B cell (primary cell): Measurements from ENCODE around the gene ZNF445. TPM values are rescaled to one million over a fixed set of nuclear protein-coding genes. Genes with fewer than 3 reads are reported as not detected.

Experiments used
- ATAC-seq: fragments of 200-7000 bp; cut with Tn5 transposase; one replicate; pipeline ENCODE4 v1.10.0; 2021; ENCODE audit warnings: low read depth, mild to moderate bottlenecking, moderate number of reproducible peaks, moderate library complexity
- CTCF ChIA-PET: fragments of 350-600 bp; sonication (Branson Sonifier 250); formaldehyde crosslinking; loops from one replicate; lab custom pipeline; 2021; ENCODE audit warnings: antibody characterized with exemption, inconsistent platforms; lab: Charles Lee
- POLR2A ChIA-PET: fragments of 350-600 bp; sonication (Branson Sonifier 250); formaldehyde crosslinking; loops from one replicate; lab custom pipeline; 2021; ENCODE audit warnings: antibody characterized with exemption; lab: Charles Lee
- DNase-seq: peaks from one replicate; pipeline ENCODE4 v3.0.0; 2013
- H2AFZ ChIP-seq: 2 replicates; pipeline ENCODE4 v1.6.1; 2012; ENCODE audit warnings: mild to moderate bottlenecking, low read depth, low read length; ENCODE audit not compliant: insufficient read depth, poor library complexity, severe bottlenecking
- H3K27ac ChIP-seq, 2 donors: 1 replicate in 1 of 2; 2 replicates in 1 of 2; pipeline ENCODE4 v1.5.1; 2012 to 2013; ENCODE audit warnings: low read length in 2 of 2, mild to moderate bottlenecking in 2 of 2, moderate library complexity in 1 of 2
- H3K27me3 ChIP-seq, 4 experiments: fragments of 200-600 bp in 1 of 4; sonication (generic) in 1 of 4; replicated peaks in 1 of 4; 1 replicate in 2 of 4; 2 replicates in 2 of 4; pipeline versions ENCODE4 v1.6.1 to v1.7.0; 2013 to 2016; ENCODE audit warnings: low read length in 3 of 4, mild to moderate bottlenecking in 2 of 4, mixed read lengths in 1 of 4, moderate library complexity in 1 of 4; ENCODE audit not compliant: insufficient read depth in 4 of 4, control insufficient read depth in 3 of 4; ENCODE audit errors: control extremely low read depth in 1 of 4
- H3K36me3 ChIP-seq, 2 experiments: replicated peaks in 1 of 2; 1 replicate in 1 of 2; 2 replicates in 1 of 2; pipeline versions ENCODE4 v1.6.1 to v1.7.1; 2013; ENCODE audit warnings: low read length in 1 of 2; ENCODE audit not compliant: insufficient read depth in 2 of 2, control insufficient read depth in 1 of 2; ENCODE audit errors: control extremely low read depth in 1 of 2, extremely low read depth in 1 of 2
- H3K4me1 ChIP-seq, 2 donors: fragments of 200-600 bp in 1 of 2; sonication (generic) in 1 of 2; 1 replicate in 1 of 2; 2 replicates in 1 of 2; pipeline versions ENCODE4 v1.5.1 to v1.6.1; 2013 to 2017; ENCODE audit warnings: low read length in 2 of 2; ENCODE audit not compliant: control insufficient read depth in 2 of 2, insufficient read depth in 2 of 2
- H3K4me2 ChIP-seq: replicated peaks from 2 replicates; pipeline ENCODE3; 2012; ENCODE audit warnings: mild to moderate bottlenecking, low read depth, low read length; ENCODE audit not compliant: poor library complexity, severe bottlenecking
- H3K4me3 ChIP-seq, 5 experiments: fragments of 200-600 bp in 1 of 5; sonication (generic) in 1 of 5; 1 replicate in 3 of 5; 2 replicates in 2 of 5; pipeline versions ENCODE4 v1.5.1 to v1.7.0; 2011 to 2016; ENCODE audit warnings: low read length in 4 of 5, mild to moderate bottlenecking in 4 of 5, low read depth in 2 of 5, control low read depth in 1 of 5, moderate library complexity in 1 of 5; ENCODE audit not compliant: insufficient read depth in 1 of 5; ENCODE audit errors: control extremely low read depth in 1 of 5, extremely low read depth in 1 of 5
- H3K79me2 ChIP-seq: fragments of 200-600 bp; sonication (generic); one replicate; pipeline ENCODE4 v1.6.0; 2016; ENCODE audit warnings: low read length; ENCODE audit not compliant: control insufficient read depth, insufficient read depth
- H3K9ac ChIP-seq: fragments of 200-600 bp; sonication (generic); 2 replicates; pipeline ENCODE4 v1.6.1; 2017; ENCODE audit warnings: mild to moderate bottlenecking, low read length, moderate library complexity
- H3K9me3 ChIP-seq, 3 donors: one replicate each; pipeline versions ENCODE4 v1.6.1 to v1.7.1; 2013; ENCODE audit warnings: low read length in 2 of 3; ENCODE audit not compliant: control insufficient read depth in 2 of 3, insufficient read depth in 1 of 3; ENCODE audit errors: control extremely low read depth in 1 of 3
- H4K20me1 ChIP-seq: 2 replicates; pipeline ENCODE4 v1.6.0; 2012; ENCODE audit warnings: mild to moderate bottlenecking, low read length; ENCODE audit not compliant: insufficient read depth, control insufficient read depth, poor library complexity, severe bottlenecking
- H3K27ac Mint-ChIP-seq: one replicate; pipeline ENCODE4 v1.8.0; 2021; ENCODE audit warnings: mixed read lengths
- H3K27me3 Mint-ChIP-seq: one replicate; pipeline ENCODE4 v1.8.0; 2021; ENCODE audit warnings: mixed read lengths
- H3K4me1 Mint-ChIP-seq: one replicate; pipeline ENCODE4 v1.8.0; 2021; ENCODE audit warnings: mixed read lengths
- H3K4me3 Mint-ChIP-seq: one replicate; pipeline ENCODE4 v1.8.0; 2021; ENCODE audit warnings: mixed read lengths
- H3K9me3 Mint-ChIP-seq: one replicate; pipeline ENCODE4 v1.8.0; 2022; ENCODE audit warnings: mixed read lengths; ENCODE audit not compliant: insufficient read depth
- EZH2 ChIP-seq: IDR thresholded peaks from 2 replicates; pipeline ENCODE4 v1.6.1; 2012; ENCODE audit warnings: borderline replicate concordance, low read depth, mild to moderate bottlenecking, moderate library complexity, low read length; ENCODE audit not compliant: insufficient read depth, poor library complexity, severe bottlenecking
- WGBS: methylation state at CpG from one replicate; pipeline ENCODE4 v1.1.5; 2013; ENCODE audit warnings: missing lambda C conversion rate; ENCODE audit not compliant: insufficient coverage; 5-methylcytosine and 5-hydroxymethylcytosine counted together
- intact Hi-C: fragments of 100-400 bp; cut with micrococcal nuclease; formaldehyde crosslinking; loops from one replicate; pipeline ENCODE4 v1.10.0; 2022
- polyA plus RNA-seq: library from polyadenylated mRNA; depleted of rRNA; stranded (reverse); fragments of >200 nt; gene quantifications from 2 replicates; pipeline ENCODE4 v1.2.3, GENCODE V29; 2012
- total RNA-seq, 2 donors: library from RNA; stranded (reverse); fragments of 120-200 nt in 1 of 2; gene quantifications; 1 replicate in 1 of 2; 2 replicates in 1 of 2; pipeline versions ENCODE4 v1.2.3 to v1.2.4, GENCODE V29; 2013 to 2022
- TF ChIP-seq, protein P1 (sequence below): fragments of 200-600 bp; IDR thresholded peaks from one replicate; pipeline ENCODE4 v1.8.0; 2022; ENCODE audit warnings: antibody characterized with exemption, mild to moderate bottlenecking

The ZNF445 gene
- total and polyA plus RNA-seq, 2 donors (not counting 1 experiment from before 2014, with no cell fraction given): 2.6 to 29.7 TPM

DNA sequence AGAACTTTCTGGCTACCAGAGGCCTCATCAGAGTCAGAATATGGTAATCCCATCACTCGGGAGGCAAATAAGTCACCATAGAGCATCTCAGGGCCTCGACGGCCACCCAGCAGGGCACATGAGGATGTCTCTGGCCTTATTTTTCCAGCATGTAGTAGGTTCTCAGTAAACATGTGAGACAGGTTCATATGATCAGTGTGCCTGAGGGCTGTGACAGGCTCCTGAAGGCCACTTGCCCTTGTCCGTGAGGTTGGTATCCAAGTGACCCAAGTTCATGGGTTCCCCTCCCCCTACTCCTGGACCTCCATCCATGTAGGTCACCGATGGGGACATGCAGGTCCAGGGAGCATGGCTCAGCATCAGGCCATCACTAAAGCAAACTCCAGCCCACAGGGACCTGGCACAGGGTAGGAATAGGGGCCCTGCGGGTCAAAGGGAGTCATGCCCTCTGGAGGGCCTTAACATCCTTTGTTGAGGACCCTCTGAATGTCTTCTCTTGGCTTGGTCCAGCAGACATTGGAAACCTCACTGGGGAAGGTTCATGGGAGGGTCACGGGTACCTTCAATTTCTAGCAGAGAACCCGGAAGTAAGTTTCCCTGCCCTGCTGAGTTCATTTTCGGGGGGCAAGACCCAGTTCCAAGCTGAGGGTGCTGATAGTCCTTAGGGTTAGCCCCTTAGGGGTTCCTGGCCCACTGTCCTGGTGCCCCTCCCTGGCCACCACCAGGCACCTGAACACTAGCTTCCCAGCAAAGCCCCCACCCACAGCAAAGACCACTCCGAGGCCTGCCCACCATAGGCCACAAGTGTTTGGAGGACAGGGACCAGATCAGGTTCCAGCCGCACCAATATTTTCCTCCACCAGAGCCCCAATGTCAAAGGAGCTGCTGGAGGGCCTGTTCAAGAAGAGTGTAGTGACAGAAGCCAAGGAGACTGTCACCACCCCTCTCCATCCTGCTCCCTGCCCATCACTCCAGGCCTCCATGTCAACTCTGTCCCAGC lies 61.1 kb downstream of the ZNF445 start:
- H3K4me3 ChIP-seq: no peak overlapping the region
- H3K9me3 ChIP-seq: peaks cover 0 to 8% (median 0%) of the 10 kb centered on the region in 3 donors
- no peaks in the 10 kb centered on the region for H3K79me2 ChIP-seq
- no peak for DNase-seq
- no peaks in the 10 kb centered on the region for H3K9me3 Mint-ChIP-seq
- H2AFZ ChIP-seq: no peak overlapping the region
- no peaks in the 10 kb centered on the region for H3K4me1 ChIP-seq
- no peaks in the 10 kb centered on the region for H3K27me3 Mint-ChIP-seq
- no peak overlapping the region for H3K27ac ChIP-seq
- no peaks in the 10 kb centered on the region for H3K36me3 ChIP-seq
- no peak overlapping the region for H3K4me2 ChIP-seq
- H3K27ac Mint-ChIP-seq: no peak overlapping the region
- WGBS: 93% methylated on average over 9 of the region's 11 CpGs
- no peaks in the 10 kb centered on the region for H3K4me1 Mint-ChIP-seq
- ChIA-PET CTCF (interaction anchor here (1.0 kb wide), 1 partner anchor 92 kb away, joined by 4 read pairs; no protein-coding TSS in a partner anchor), POLR2A (no interaction called here)
- no peak overlapping the region for H3K9ac ChIP-seq
- H4K20me1 ChIP-seq: no peaks in the 10 kb centered on the region
- intact Hi-C loops: no loop called here
- H3K27me3 ChIP-seq: no peaks in the 10 kb centered on the region
- TF ChIP-seq, protein P1, sequence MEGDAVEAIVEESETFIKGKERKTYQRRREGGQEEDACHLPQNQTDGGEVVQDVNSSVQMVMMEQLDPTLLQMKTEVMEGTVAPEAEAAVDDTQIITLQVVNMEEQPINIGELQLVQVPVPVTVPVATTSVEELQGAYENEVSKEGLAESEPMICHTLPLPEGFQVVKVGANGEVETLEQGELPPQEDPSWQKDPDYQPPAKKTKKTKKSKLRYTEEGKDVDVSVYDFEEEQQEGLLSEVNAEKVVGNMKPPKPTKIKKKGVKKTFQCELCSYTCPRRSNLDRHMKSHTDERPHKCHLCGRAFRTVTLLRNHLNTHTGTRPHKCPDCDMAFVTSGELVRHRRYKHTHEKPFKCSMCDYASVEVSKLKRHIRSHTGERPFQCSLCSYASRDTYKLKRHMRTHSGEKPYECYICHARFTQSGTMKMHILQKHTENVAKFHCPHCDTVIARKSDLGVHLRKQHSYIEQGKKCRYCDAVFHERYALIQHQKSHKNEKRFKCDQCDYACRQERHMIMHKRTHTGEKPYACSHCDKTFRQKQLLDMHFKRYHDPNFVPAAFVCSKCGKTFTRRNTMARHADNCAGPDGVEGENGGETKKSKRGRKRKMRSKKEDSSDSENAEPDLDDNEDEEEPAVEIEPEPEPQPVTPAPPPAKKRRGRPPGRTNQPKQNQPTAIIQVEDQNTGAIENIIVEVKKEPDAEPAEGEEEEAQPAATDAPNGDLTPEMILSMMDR: no peak
- no peak for TF ChIP-seq EZH2
- ATAC-seq: no peak
- H3K4me3 Mint-ChIP-seq: no peak overlapping the region

DNA sequence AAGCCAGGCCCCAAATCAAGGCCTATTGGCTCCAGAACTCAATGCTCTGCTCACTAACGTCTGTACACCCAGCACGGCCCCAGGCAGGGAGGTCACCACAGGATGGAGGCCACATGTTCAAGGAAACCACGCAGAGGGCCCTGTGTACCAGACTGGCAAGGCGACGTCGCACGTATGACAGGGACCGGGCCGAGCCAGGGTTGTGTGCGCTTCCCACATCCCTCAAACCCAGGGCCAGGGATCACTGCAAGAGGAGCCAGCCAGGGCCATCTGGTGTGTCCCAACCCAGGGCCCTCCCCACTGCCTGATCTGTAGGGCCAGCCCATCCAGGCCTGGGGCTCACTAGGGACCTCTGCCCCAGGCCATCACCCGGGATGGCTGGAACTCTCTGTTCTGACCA lies 62.0 kb downstream of the ZNF445 start:
- Histone ChIP-seq H3K9me3 (peaks cover 0 to 8% (median 0%) of the 10 kb centered on the region in 3 donors), H2AFZ (no peak overlapping the region), H3K36me3 (no peaks in the 10 kb centered on the region), H3K4me2 (no peak overlapping the region), H3K4me1 (no peaks in the 10 kb centered on the region), H3K27me3 (no peaks in the 10 kb centered on the region), H3K4me3 (no peak overlapping the region), H3K79me2 (no peaks in the 10 kb centered on the region), H4K20me1 (no peaks in the 10 kb centered on the region), H3K27ac (no peak overlapping the region), H3K9ac (no peak overlapping the region)
- ATAC-seq (no peak), DNase-seq (no peak)
- Mint-ChIP-seq H3K9me3 (no peaks in the 10 kb centered on the region), H3K27me3 (no peaks in the 10 kb centered on the region), H3K4me1 (no peaks in the 10 kb centered on the region), H3K4me3 (no peak overlapping the region), H3K27ac (no peak overlapping the region)
- 97% methylated on average over 11 of the region's 11 CpGs for WGBS
- POLR2A ChIA-PET: no interaction called here
- CTCF ChIA-PET: no interaction called here
- intact Hi-C loops: no loop called here
- TF ChIP-seq EZH2: no peak
- TF ChIP-seq, protein P1: no peak
